Duodenal mucosa (tissue), 2 donors: ENCODE results near the gene NTN1.
"Not testable (repeated sequence)": the region's sequence is repeated elsewhere in the genome, so short reads cannot be mapped to it uniquely, and the experiment has no call there.

ENCODE experiments used
- H3K27ac ChIP-seq: one replicate; pipeline ENCODE4 v1.7.0; 2013; ENCODE audit warnings: low read depth, low read length
- H3K27me3 ChIP-seq, 2 donors: one replicate each; pipeline ENCODE4 v1.7.0; 2013; ENCODE audit warnings: low read length in 2 of 2, control low read depth in 1 of 2; ENCODE audit not compliant: insufficient read depth in 2 of 2, control insufficient read depth in 1 of 2
- H3K36me3 ChIP-seq, 2 donors: one replicate each; pipeline ENCODE4 v1.7.0; 2013; ENCODE audit warnings: low read length in 2 of 2, control low read depth in 1 of 2; ENCODE audit not compliant: insufficient read depth in 2 of 2, control insufficient read depth in 1 of 2
- H3K4me1 ChIP-seq, 2 donors: one replicate each; pipeline ENCODE4 v1.7.0; 2013; ENCODE audit warnings: low read length in 2 of 2, control low read depth in 1 of 2; ENCODE audit not compliant: insufficient read depth in 2 of 2, control insufficient read depth in 1 of 2
- H3K4me3 ChIP-seq, 2 donors: one replicate each; pipeline ENCODE4 v1.7.0; 2013; ENCODE audit warnings: low read length in 2 of 2, low read depth in 1 of 2
- H3K9ac ChIP-seq, 2 donors: one replicate each; pipeline ENCODE4 v1.7.0; 2013; ENCODE audit warnings: low read length in 2 of 2, low read depth in 1 of 2
- H3K9me3 ChIP-seq, 2 donors: one replicate each; pipeline ENCODE4 v1.7.0; 2013; ENCODE audit warnings: low read length in 2 of 2, control low read depth in 1 of 2; ENCODE audit not compliant: control insufficient read depth in 1 of 2

NTN1 gene

GRCh38 chr17:9255833-9256232 is 234.5 kb downstream of the NTN1 start:
- Histone ChIP-seq H3K27ac (no peak overlapping the region), H3K9ac (no peak overlapping the region), H3K9me3 (no peaks in the 10 kb centered on the region), H3K4me1 (peaks cover 12 to 15% of the 10 kb centered on the region in 2 donors), H3K27me3 (no peaks in the 10 kb centered on the region), H3K36me3 (no peaks in the 10 kb centered on the region), H3K4me3 (no peak overlapping the region)

- H3K9ac ChIP-seq = no peak overlapping the region
- H3K27ac ChIP-seq = no peak overlapping the region
- no peaks in the 10 kb centered on the region for H3K36me3 ChIP-seq
- peak overlapping the region in 1 of 2 donors; percentile 21 for H3K4me3 ChIP-seq
- H3K4me1 ChIP-seq = peaks cover 12 to 15% of the 10 kb centered on the region in 2 donors
- H3K9me3 ChIP-seq = no peaks in the 10 kb centered on the region
- H3K27me3 ChIP-seq = no peaks in the 10 kb centered on the region
These were observed 235.0 kb downstream of the NTN1 start for GRCh38 chr17:9256361-9256750.

DNA sequence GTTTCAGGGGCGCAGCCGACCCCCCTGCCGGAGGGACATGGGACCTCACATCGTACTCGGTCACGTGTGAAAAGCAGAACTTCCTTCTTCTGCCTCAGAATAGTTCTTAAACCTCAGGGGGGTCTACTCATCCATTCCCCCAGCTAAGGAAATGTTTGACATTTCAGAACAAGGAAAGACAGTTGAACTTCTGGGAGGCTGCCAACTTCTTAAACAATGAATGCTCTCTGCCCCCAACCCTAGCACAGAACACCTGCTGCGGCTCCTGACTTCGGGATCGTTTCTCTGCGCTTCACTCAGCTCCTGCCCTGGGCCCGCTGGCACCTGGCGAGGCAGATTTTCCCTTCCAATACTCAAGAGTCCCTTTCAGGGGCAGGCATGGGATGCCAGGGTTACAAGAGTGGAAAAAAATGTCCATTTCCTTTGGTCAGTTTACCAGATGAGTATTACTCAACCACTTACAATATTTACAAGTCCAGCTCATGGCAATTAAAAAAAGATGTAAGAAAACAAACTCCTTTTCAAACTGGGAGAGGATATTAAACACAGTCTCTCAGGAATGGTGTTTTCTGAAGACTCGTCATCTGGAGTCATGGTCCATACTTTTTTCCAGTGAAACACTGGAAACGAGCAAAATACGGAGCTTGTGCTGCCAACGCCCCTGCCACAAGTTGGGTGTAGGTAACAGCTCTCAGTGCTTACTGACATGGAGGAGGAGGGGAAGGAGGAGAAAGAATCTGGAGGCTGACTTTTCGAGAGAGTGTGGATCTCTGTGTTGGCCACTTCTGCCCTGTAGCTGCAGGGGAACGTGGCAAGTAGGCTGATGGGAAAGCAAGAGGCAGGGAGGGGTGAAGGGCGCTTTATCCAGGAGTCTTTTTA is 235.7 kb downstream of the NTN1 start:
- H3K27me3 ChIP-seq = no peaks in the 10 kb centered on the region
- peaks cover 15 to 16% of the 10 kb centered on the region in 2 donors for H3K4me1 ChIP-seq
- peak overlapping the region in 1 of 2 donors; percentile 21 for H3K4me3 ChIP-seq
- no peaks in the 10 kb centered on the region for H3K9me3 ChIP-seq
- no peaks in the 10 kb centered on the region for H3K36me3 ChIP-seq
- H3K27ac ChIP-seq = no peak overlapping the region
- peak overlapping the region in 1 of 2 donors; percentile 15 for H3K9ac ChIP-seq

- not testable (repeated sequence) for H3K27me3 ChIP-seq, H3K4me3 ChIP-seq, H3K27ac ChIP-seq, H3K36me3 ChIP-seq, H3K9me3 ChIP-seq, H3K9ac ChIP-seq
- H3K4me1 ChIP-seq = peaks cover 14 to 18% of the 10 kb centered on the region in 2 donors
These were observed 236.3 kb downstream of the NTN1 start for GRCh38 chr17:9257630-9257965.

GRCh38 chr17:9258115-9259015 is 237.1 kb downstream of the NTN1 start:
- Histone ChIP-seq H3K36me3 (no peaks in the 10 kb centered on the region), H3K9me3 (no peaks in the 10 kb centered on the region), H3K4me3 (no peak overlapping the region), H3K27me3 (no peaks in the 10 kb centered on the region), H3K4me1 (peaks cover 12 to 18% of the 10 kb centered on the region in 2 donors), H3K9ac (no peak overlapping the region), H3K27ac (no peak overlapping the region)

GRCh38 chr17:9259419-9259818 is 238.1 kb downstream of the NTN1 start:
- H3K27ac ChIP-seq = no peak overlapping the region
- H3K36me3 ChIP-seq = no peaks in the 10 kb centered on the region
- peaks cover 0 to 7% of the 10 kb centered on the region in 2 donors for H3K9me3 ChIP-seq
- H3K4me3 ChIP-seq = no peak overlapping the region
- no peaks in the 10 kb centered on the region for H3K27me3 ChIP-seq
- peaks cover 12 to 18% of the 10 kb centered on the region in 2 donors for H3K4me1 ChIP-seq
- no peak overlapping the region for H3K9ac ChIP-seq

DNA sequence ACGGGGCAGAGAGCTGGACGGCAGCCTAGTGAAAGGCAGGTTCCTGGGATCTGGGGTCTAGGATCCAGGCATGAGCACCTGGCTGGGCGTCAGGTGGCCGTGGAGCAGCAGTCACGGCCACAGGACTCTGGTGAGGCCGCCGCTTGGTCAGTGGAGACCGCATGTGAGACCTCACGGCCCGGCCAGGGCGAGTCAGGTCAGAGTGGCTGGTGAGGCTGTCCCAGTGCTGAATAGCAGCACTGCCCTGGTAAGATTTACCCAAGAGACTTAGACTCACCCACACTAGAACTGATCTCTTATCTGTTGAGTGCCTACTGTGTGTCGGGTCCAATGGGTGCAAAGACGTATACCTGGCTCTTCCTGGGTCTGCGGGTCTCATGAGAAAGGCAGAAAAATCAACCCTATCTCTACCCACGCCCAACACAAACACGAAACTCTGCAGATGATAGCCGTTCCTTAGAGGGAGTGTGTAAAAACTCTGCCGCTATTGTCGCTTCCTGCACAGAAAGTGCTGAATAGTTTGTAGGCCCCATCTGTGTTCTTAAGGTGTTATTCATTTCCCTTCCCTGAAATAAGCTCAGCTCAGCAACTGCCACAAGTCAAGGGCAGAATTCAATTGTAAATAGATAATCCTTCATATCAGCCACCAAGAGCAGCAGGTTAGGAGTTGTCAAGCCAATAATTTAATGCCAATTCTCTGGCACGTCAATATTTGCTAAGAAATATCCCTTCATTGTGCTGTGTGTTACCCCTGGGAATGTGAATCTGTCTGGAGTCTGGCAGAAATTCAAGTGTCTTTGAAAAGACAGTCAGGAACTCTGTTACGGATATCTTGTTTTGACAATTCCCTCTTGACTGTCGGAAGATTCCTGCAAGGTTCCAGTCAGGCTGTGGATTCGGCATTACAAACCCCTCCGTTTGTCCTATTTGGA is 240.0 kb downstream of the NTN1 start:
- Histone ChIP-seq H3K9ac (no peak overlapping the region), H3K4me1 (peaks cover 12 to 17% of the 10 kb centered on the region in 2 donors), H3K36me3 (no peaks in the 10 kb centered on the region), H3K27me3 (no peaks in the 10 kb centered on the region), H3K4me3 (no peak overlapping the region), H3K27ac (no peak overlapping the region), H3K9me3 (peaks cover 0 to 7% of the 10 kb centered on the region in 2 donors)

- peaks cover 0 to 6% of the 10 kb centered on the region in 2 donors for H3K4me1 ChIP-seq
- no peak overlapping the region for H3K9ac ChIP-seq
- H3K36me3 ChIP-seq = no peaks in the 10 kb centered on the region
- H3K9me3 ChIP-seq = peaks cover 0 to 7% of the 10 kb centered on the region in 2 donors
- H3K4me3 ChIP-seq = no peak overlapping the region
- H3K27ac ChIP-seq = no peak overlapping the region
- no peaks in the 10 kb centered on the region for H3K27me3 ChIP-seq
These were observed 244.8 kb downstream of the NTN1 start for GRCh38 chr17:9266031-9266680.

- Histone ChIP-seq H3K27ac (no peak overlapping the region), H3K4me1 (peaks cover 0 to 4% of the 10 kb centered on the region in 2 donors), H3K4me3 (no peak overlapping the region), H3K9me3 (peaks cover 0 to 7% of the 10 kb centered on the region in 2 donors), H3K36me3 (no peaks in the 10 kb centered on the region), H3K27me3 (no peaks in the 10 kb centered on the region), H3K9ac (no peak overlapping the region)
These were observed 245.4 kb downstream of the NTN1 start for GRCh38 chr17:9266697-9267117.
